ENCODE data around the gene THRB. TPM values are rescaled to one million over a fixed set of nuclear protein-coding genes. Genes with fewer than 3 reads are reported as not detected.

The THRB gene
- total RNA-seq, 4 donors from 2014 or later = 29.2 to 38.5 (median 36.3) TPM

DNA sequence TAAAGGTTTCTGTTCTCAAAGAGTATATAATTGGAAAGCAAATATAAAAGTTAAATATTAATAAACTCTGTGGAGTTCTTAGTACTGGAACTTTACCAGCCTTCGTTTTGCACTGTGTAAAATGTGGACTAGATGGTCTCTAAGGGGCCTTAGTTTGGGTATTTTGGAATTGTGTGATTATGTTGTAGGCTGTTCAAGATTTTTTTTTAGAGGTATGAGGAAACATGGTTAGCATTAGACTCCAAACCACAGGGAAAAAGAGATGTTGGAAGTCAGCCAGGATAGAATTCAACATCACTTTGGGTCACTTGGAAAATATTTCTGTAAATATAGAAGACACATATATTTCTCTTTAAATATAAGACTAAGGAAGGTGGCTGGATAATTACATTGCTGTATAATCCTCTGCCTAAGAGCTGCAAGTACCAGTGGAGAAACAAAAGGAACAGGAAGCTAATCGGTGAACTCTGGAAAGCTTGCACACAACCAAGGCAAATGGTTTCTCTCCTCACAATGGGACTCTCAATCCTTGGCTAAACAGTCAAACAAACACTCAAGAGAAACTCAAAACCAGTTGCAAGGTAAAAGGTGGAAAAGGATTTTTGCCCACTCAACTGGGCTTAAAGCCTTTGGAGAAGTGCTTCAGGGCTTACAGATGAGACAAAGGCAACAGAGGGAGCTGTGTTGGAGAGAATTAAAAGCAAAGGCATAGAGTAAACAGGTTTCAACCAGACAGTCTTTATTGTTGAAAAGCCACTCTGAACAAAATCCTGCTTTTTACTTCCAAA, 407.8 kb downstream of the THRB start:
- TF ChIP-seq, protein P1, sequence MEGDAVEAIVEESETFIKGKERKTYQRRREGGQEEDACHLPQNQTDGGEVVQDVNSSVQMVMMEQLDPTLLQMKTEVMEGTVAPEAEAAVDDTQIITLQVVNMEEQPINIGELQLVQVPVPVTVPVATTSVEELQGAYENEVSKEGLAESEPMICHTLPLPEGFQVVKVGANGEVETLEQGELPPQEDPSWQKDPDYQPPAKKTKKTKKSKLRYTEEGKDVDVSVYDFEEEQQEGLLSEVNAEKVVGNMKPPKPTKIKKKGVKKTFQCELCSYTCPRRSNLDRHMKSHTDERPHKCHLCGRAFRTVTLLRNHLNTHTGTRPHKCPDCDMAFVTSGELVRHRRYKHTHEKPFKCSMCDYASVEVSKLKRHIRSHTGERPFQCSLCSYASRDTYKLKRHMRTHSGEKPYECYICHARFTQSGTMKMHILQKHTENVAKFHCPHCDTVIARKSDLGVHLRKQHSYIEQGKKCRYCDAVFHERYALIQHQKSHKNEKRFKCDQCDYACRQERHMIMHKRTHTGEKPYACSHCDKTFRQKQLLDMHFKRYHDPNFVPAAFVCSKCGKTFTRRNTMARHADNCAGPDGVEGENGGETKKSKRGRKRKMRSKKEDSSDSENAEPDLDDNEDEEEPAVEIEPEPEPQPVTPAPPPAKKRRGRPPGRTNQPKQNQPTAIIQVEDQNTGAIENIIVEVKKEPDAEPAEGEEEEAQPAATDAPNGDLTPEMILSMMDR (IDR thresholded peaks at IDR 0.05; ENCODE audit: low read depth) = no peak

DNA sequence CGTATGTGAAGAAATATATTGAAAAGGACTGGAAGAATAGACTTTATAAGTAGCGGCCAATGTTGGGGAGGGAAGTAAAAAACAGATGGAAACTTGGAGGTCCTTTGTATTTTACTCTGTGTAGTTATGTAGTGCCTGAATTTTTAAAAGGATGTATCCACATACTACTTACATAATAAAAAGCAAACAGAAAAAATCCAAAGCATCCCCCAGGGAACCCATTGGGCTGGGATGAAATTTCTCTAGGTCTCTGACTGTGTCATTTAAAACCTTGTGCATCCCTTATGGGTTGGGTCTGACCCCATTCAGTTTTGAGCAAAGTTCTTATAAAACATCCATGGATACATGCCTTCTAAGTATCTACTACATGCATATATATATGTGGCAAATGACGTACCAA, 408.4 kb downstream of the THRB start:
- TF ChIP-seq, protein P1 (IDR thresholded peaks at IDR 0.05; ENCODE audit: low read depth) = no peak

DNA sequence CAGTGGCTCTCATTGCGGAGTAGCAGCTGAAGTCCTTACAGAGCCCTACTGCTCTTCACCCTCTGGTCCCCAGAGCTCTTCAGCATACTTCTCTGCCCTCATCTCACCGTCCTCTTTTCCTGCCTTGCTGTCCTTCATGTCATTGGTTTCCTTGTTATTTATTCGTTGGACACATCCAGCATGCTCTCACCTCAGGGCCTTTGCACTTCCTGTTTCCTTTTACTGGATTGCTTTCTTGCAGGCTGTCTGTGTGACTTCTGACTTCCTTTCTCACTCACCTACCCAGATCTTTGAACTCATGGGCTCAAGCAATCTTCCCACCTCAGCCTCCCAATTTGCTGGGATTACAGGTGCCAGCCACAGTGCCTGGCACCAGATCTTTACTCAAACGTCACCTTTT, 422.5 kb downstream of the THRB start:
- TF ChIP-seq, protein P1 (IDR thresholded peaks at IDR 0.05; ENCODE audit: low read depth) = no peak

DNA sequence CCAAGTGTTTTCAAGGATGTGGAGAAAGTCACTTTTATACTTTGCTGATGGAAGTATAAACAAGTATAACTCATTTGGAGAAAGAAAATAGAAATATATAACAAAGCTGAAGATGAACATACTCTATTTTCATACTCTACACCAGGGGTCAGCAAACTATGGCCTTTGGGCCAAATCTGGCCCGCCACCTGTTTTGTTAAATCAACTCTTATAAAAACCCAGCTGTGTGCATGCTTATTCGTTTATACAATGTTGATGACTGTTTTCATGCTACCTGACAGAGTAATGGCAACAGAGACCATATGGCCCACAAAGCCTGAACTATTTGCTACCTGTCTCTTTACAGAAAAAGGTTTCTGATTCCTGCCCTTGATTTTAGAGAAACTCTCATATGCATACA, 425.6 kb downstream of the THRB start:
- TF ChIP-seq, protein P1 (IDR thresholded peaks at IDR 0.05; ENCODE audit: low read depth) = no peak

DNA sequence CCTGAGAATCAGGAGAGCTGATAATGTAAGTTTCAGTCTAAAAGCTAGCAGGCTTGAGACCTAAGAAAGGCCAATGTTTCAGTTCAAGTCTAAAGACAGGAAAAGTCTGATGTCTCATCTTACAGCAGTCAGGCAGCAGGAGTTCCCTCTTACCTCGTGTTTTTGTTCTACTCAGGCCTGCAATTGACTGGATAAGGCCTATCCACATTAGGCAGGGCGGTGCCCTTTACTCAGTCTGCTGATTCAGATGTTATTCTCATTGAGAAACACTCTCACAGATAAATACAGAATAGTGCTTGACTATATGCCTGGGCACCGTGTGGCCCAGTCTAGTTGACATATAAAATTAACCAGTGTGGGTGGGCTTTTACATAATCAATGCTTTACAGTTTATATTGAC, 427.2 kb downstream of the THRB start:
- TF ChIP-seq, protein P1 (IDR thresholded peaks at IDR 0.05; ENCODE audit: low read depth) = no peak

Small RNA genes lying within 50 kb of the gene (small RNA-seq; reads per million reads assigned to genes)
- gene MIR4792 = not detected

Data from subcutaneous adipose tissue (tissue), 4 donors.